Glutamatergic neuron (in vitro differentiated cells): ENCODE measurements around the gene PCDHGB6. TPM values are rescaled to one million over a fixed set of nuclear protein-coding genes. Genes with fewer than 3 reads are reported as not detected.
A peak's percentile ranks its signal among the peaks of the same experiment; 100 is the strongest.
"Not testable (repeated sequence)": the region's sequence is repeated elsewhere in the genome, so short reads cannot be mapped to it uniquely, and the experiment has no call there.

Source experiments
- DNase-seq: peaks from one replicate; pipeline ENCODE4 v3.0.0; 2022
- H3K27ac Mint-ChIP-seq: one replicate; pipeline ENCODE4 v1.8.0; 2020; ENCODE audit warnings: mild to moderate bottlenecking, mixed read lengths, inconsistent platforms; ENCODE audit not compliant: unreplicated experiment
- H3K27me3 Mint-ChIP-seq: one replicate; pipeline ENCODE4 v1.8.0; 2020; ENCODE audit warnings: mild to moderate bottlenecking, moderate library complexity, mixed read lengths, inconsistent platforms; ENCODE audit not compliant: unreplicated experiment
- H3K36me3 Mint-ChIP-seq: one replicate; pipeline ENCODE4 v1.8.0; 2020; ENCODE audit warnings: mild to moderate bottlenecking, mixed read lengths, inconsistent platforms; ENCODE audit not compliant: unreplicated experiment
- H3K4me1 Mint-ChIP-seq: one replicate; pipeline ENCODE4 v1.8.0; 2020; ENCODE audit warnings: mild to moderate bottlenecking, low read depth, mixed read lengths, inconsistent platforms; ENCODE audit not compliant: unreplicated experiment
- H3K4me3 Mint-ChIP-seq: one replicate; pipeline ENCODE4 v1.8.0; 2020; ENCODE audit warnings: mild to moderate bottlenecking, mixed read lengths, inconsistent platforms; ENCODE audit not compliant: unreplicated experiment
- H3K9me3 Mint-ChIP-seq: one replicate; pipeline ENCODE4 v1.8.0; 2020; ENCODE audit warnings: mild to moderate bottlenecking, moderate library complexity, mixed read lengths, inconsistent platforms; ENCODE audit not compliant: unreplicated experiment
- total RNA-seq: library from RNA; stranded (reverse); fragmentation: NEBNext Ultra II Directional; extraction: Animal tissue kit (Norgen Biotek cat#: 25700); gene quantifications from one replicate; pipeline ENCODE4 v1.2.1, GENCODE V29; 2021; ENCODE audit not compliant: unreplicated experiment
- TF ChIP-seq, protein P1 (sequence below): fragments of 200-600 bp; sonication (generic); IDR thresholded peaks from one replicate; pipeline ENCODE4 v1.5.0; 2021; ENCODE audit not compliant: partially characterized antibody, unreplicated experiment

PCDHGB6 gene
- total RNA-seq, 1 donor from 2014 or later = 59.8 TPM

DNA sequence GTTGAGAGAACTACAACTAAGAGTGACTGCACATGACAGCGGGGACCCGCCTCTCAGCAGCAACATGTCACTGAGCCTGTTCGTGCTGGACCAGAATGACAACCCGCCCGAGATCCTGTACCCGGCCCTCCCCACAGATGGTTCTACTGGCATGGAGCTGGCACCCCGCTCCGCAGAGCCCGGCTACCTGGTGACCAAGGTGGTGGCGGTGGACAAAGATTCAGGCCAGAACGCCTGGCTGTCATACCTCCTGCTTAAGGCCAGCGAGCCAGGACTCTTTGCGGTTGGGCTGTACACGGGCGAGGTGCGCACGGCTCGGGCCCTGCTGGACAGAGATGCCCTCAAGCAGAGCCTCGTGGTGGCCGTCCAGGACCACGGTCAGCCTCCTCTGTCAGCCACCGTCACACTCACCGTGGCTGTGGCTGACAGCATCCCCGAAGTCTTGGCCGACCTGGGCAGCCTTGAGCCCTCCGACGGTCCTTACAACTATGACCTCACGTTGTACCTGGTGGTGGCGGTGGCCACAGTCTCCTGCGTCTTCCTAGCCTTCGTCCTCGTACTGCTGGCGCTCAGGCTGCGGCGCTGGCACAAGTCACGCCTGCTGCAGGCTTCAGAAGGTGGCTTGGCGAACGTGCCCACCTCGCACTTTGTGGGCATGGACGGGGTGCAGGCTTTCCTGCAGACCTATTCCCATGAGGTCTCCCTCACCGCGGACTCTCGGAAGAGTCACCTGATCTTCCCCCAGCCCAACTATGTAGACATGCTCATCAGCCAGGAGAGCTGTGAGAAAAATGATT is 23.2 kb upstream of the PCDHGB6 start:
- no peak overlapping the region for H3K27ac Mint-ChIP-seq
- H3K4me1 Mint-ChIP-seq = peaks cover 1% of the 10 kb centered on the region
- TF ChIP-seq, protein P1, sequence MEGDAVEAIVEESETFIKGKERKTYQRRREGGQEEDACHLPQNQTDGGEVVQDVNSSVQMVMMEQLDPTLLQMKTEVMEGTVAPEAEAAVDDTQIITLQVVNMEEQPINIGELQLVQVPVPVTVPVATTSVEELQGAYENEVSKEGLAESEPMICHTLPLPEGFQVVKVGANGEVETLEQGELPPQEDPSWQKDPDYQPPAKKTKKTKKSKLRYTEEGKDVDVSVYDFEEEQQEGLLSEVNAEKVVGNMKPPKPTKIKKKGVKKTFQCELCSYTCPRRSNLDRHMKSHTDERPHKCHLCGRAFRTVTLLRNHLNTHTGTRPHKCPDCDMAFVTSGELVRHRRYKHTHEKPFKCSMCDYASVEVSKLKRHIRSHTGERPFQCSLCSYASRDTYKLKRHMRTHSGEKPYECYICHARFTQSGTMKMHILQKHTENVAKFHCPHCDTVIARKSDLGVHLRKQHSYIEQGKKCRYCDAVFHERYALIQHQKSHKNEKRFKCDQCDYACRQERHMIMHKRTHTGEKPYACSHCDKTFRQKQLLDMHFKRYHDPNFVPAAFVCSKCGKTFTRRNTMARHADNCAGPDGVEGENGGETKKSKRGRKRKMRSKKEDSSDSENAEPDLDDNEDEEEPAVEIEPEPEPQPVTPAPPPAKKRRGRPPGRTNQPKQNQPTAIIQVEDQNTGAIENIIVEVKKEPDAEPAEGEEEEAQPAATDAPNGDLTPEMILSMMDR = no peak
- H3K4me3 Mint-ChIP-seq = no peak overlapping the region
- H3K36me3 Mint-ChIP-seq = peaks cover 65% of the 10 kb centered on the region
- peaks cover 2% of the 10 kb centered on the region for H3K27me3 Mint-ChIP-seq
- DNase-seq = no peak
- H3K9me3 Mint-ChIP-seq = peaks cover 31% of the 10 kb centered on the region

DNA sequence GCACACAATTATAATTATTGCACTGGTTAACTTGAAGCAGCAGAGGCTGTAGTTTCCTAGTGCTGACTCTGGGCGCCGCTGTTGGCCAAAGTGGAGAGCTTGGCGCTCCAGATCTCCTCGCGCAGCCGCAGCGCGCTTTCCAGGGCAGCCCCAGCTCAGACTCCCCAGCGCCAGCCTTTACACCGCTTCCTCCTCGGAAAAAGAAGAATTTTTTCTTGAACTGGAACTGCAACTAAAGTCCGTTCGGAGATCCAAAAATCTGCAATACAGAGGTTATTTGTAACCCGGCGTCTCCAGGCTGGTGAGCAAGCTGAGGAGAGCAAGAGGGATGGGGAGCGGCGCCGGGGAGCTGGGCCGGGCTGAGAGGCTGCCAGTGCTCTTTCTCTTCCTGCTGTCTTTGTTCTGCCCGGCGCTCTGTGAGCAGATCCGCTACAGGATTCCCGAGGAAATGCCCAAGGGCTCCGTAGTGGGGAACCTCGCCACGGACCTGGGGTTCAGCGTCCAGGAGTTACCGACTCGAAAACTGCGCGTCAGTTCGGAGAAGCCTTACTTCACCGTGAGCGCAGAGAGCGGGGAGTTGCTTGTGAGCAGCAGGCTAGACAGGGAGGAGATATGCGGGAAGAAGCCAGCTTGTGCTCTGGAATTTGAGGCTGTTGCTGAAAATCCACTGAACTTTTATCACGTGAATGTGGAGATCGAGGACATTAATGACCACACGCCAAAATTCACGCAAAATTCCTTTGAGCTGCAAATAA is 20.1 kb upstream of the PCDHGB6 start, which contains the start of gene PCDHGB4:
Gene PCDHGB4 (plus strand): TSS at position 142 of the 755 bp plus-strand sequence. CDS start 187 bp downstream, at position 329.
- Mint-ChIP-seq H3K4me3 (peak within 1 kb of the TSS; percentile 86), H3K36me3 (peaks cover 75% of the 10 kb centered on the region), H3K9me3 (peaks cover 43% of the 10 kb centered on the region), H3K27ac (peak within 1 kb of the TSS; percentile 84)
- H3K4me1 Mint-ChIP-seq, H3K27me3 Mint-ChIP-seq: not testable (repeated sequence)
- TF ChIP-seq, protein P1 = peak; percentile 63
- DNase-seq = peak; percentile 75

DNA sequence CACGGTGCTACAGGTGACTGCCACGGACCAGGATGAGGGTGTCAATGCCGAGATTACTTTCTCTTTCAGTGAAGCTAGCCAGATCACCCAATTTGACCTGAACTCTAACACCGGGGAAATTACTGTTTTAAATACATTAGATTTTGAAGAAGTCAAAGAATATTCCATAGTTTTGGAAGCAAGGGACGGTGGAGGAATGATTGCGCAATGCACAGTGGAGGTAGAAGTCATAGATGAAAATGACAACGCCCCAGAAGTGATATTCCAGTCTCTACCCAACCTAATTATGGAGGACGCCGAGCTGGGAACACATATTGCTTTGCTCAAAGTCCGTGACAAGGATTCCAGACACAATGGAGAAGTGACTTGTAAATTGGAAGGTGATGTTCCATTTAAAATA is 19.2 kb upstream of the PCDHGB6 start:
- Mint-ChIP-seq H3K36me3 (peaks cover 75% of the 10 kb centered on the region), H3K9me3 (peaks cover 43% of the 10 kb centered on the region), H3K27me3 (peaks cover 8% of the 10 kb centered on the region), H3K27ac (no peak overlapping the region), H3K4me3 (peak overlapping the region; percentile 63), H3K4me1 (peaks cover 3% of the 10 kb centered on the region)
- TF ChIP-seq, protein P1 = no peak
- DNase-seq = no peak

DNA sequence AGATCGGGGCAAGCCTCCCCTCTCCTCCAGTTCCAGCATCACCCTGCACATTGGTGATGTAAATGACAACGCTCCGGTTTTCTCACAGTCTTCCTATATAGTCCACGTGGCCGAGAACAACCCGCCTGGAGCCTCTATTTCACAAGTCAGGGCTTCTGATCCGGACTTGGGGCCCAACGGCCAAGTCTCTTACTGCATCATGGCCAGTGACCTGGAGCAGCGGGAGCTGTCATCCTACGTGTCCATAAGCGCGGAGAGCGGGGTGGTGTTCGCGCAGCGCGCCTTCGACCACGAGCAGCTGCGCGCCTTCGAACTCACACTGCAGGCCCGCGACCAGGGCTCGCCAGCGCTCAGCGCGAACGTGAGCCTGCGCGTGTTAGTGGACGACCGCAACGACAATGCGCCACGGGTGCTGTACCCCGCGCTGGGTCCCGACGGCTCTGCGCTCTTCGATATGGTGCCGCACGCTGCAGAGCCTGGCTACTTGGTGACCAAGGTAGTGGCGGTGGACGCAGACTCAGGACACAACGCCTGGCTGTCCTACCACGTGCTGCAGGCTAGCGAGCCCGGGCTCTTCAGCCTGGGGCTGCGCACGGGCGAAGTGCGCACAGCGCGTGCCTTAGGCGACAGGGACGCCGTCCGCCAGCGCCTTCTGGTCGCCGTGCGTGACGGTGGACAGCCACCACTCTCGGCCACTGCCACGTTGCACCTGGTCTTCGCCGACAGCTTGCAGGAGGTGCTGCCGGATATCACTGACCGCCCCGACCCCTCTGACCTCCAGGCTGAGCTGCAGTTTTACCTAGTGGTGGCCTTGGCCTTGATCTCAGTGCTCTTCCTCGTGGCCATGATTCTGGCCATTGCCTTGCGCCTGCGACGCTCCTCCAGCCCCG is 18.4 kb upstream of the PCDHGB6 start:
- H3K4me3 Mint-ChIP-seq = peak overlapping the region; percentile 74
- peak overlapping the region; percentile 56 for H3K27ac Mint-ChIP-seq
- peaks cover 8% of the 10 kb centered on the region for H3K27me3 Mint-ChIP-seq
- H3K9me3 Mint-ChIP-seq = peaks cover 48% of the 10 kb centered on the region
- TF ChIP-seq, protein P1 = no peak
- no peak for DNase-seq
- H3K36me3 Mint-ChIP-seq = peaks cover 74% of the 10 kb centered on the region
- peaks cover 3% of the 10 kb centered on the region for H3K4me1 Mint-ChIP-seq
